Stimulated activated CD4-positive, alpha-beta T cell treated with anti-CD3 and anti-CD28 coated beads, TNF-alpha, amount 100 ng/mL, for 24 hours (primary cell): ENCODE results near the gene INPP5A.
A peak's percentile ranks its signal among the peaks of the same experiment; 100 is the strongest.
"Not testable (repeated sequence)": the region's sequence is repeated elsewhere in the genome, so short reads cannot be mapped to it uniquely, and the experiment has no call there.

Source experiments
- DNase-seq, 3 experiments: peaks; one replicate each; pipeline ENCODE4 v3.0.0-alpha.2; 2020; ENCODE audit warnings: low read depth in 3 of 3

The INPP5A gene

GRCh38 chr10:132563485-132564248 lies 26.1 kb downstream of the INPP5A start:
- no peak for DNase-seq

- DNase-seq, result no peak
Observed at GRCh38 chr10:132564249-132564605, 26.6 kb downstream of the INPP5A start.

GRCh38 chr10:132564690-132565089 lies 27.1 kb downstream of the INPP5A start:
- no peak for DNase-seq

GRCh38 chr10:132565516-132566209 lies 28.1 kb downstream of the INPP5A start:
- DNase-seq, result no peak

GRCh38 chr10:132566892-132567291 lies 29.3 kb downstream of the INPP5A start:
- no peak for DNase-seq

GRCh38 chr10:132570265-132570664 lies 32.7 kb downstream of the INPP5A start:
- no peak for DNase-seq

- no peak for DNase-seq
Observed at GRCh38 chr10:132570771-132571649, 33.4 kb downstream of the INPP5A start.

- peak in 1 of 3 experiments; percentile 60 for DNase-seq
Observed at GRCh38 chr10:132571650-132572544, 34.3 kb downstream of the INPP5A start.

- DNase-seq, result no peak
Observed at GRCh38 chr10:132572545-132572937, 35.0 kb downstream of the INPP5A start.

- not testable (repeated sequence) for DNase-seq
Observed at GRCh38 chr10:132572946-132573345, 35.4 kb downstream of the INPP5A start.

GRCh38 chr10:132574288-132574687 lies 36.7 kb downstream of the INPP5A start:
- no peak for DNase-seq

- DNase-seq, result no peak
Observed at GRCh38 chr10:132574783-132575319, 37.3 kb downstream of the INPP5A start.

GRCh38 chr10:132575320-132576201 lies 38.0 kb downstream of the INPP5A start:
- DNase-seq, result peak in 1 of 3 experiments; percentile 35

- no peak for DNase-seq
Observed at GRCh38 chr10:132576671-132577349, 39.2 kb downstream of the INPP5A start.

GRCh38 chr10:132577350-132578003 lies 39.9 kb downstream of the INPP5A start:
- DNase-seq, result no peak

- DNase-seq, result no peak
Observed at GRCh38 chr10:132578287-132578951, 40.8 kb downstream of the INPP5A start.

GRCh38 chr10:132579027-132579859 lies 41.7 kb downstream of the INPP5A start:
- no peak for DNase-seq
